GM19043 (cell line): ENCODE data around the gene PXYLP1.
"Not testable (repeated sequence)": the region's sequence is repeated elsewhere in the genome, so short reads cannot be mapped to it uniquely, and the experiment has no call there.

Source experiments
- ATAC-seq: cut with Tn5 transposase; IDR thresholded peaks from one replicate; pipeline ENCODE4 v1.9.1; 2021; ENCODE audit warnings: low read depth; ENCODE audit not compliant: unreplicated experiment

Gene PXYLP1, protein sequence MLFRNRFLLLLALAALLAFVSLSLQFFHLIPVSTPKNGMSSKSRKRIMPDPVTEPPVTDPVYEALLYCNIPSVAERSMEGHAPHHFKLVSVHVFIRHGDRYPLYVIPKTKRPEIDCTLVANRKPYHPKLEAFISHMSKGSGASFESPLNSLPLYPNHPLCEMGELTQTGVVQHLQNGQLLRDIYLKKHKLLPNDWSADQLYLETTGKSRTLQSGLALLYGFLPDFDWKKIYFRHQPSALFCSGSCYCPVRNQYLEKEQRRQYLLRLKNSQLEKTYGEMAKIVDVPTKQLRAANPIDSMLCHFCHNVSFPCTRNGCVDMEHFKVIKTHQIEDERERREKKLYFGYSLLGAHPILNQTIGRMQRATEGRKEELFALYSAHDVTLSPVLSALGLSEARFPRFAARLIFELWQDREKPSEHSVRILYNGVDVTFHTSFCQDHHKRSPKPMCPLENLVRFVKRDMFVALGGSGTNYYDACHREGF

DNA sequence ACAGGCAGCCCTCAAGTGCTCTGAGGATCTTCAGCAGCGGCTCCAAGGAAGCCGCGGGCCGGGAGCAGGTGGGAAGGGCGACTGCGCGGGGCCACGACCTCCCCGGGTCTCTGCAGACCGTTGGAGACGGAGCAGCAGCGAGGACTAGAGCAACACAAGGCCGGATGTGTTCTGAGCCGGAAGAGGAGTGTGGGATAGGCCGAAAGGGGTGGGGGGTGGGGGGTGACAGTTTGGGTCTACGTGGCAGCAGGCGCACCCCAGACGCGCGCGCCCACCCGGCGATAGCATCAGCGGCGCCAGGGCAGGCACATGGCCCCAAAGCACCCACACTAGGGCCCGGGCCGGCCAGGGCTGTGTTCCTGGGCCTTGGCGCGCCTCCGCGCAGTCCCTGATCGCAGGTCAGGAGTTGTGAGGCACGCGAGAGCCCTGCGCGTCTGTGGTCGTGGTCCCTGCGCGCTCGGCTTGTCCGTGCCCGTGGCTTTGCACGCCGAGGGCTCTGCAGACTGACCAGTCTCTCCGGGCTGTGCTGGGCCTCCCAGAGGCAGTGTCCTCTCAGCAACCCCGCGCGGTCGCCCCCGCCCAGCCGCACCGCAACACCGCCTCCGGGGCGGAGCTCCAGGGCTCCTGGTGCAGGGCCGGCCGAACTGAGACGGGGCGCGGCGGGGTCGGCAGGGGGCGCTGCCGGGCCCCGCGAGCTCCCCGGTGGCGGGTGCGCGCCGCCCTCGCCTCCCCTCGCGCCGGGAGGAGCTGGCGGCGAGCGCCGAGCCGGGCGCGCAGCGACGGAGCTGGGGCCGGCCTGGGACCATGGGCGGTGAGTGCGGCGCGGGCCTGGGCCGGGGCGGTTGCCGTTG, at the start of gene PXYLP1:
TSS of gene PXYLP1 (plus strand) at position 725 of the 851 bp plus-strand sequence. CDS start 28,351 bp downstream, outside the sequence.
- ATAC-seq, result peak; percentile 94

DNA sequence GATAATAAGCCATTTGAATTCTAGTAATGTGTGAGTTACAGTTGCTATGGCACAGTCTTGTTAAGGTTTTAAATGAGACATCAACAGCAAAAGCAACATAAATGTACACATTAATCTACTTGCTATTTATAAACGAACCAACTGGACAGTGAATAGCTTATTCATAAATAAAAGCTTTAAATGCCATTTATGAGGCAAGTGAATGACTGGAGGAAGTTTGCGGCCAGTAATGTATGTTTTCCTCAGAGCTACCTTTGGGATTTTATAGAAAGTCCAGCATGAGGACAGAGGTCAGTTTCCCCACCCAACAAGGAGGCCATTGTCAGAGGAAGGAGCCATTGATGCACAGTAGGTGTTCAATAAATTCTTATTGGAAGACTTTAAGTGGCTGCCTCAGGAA, 48.0 kb upstream of the PXYLP1 start:
- no peak for ATAC-seq

DNA sequence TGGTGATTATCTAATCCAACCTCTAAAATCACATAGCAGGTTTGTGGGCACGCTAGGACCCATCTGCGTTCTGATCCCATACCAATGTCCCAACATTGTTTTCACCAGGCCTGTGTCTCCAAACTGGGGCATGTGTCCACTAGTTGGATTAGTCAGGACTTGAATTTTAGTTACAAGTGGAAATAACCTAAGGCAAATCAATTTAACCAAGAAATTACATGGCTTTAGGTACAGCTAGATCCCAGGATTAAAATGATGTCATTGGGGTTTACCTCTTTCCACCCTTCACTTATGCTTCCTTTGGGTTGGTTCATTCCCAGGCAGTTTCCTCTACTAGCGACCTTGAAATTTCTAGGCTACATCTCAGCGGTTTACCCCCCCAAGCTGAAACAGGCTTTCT, 47.2 kb upstream of the PXYLP1 start:
- no peak for ATAC-seq

DNA sequence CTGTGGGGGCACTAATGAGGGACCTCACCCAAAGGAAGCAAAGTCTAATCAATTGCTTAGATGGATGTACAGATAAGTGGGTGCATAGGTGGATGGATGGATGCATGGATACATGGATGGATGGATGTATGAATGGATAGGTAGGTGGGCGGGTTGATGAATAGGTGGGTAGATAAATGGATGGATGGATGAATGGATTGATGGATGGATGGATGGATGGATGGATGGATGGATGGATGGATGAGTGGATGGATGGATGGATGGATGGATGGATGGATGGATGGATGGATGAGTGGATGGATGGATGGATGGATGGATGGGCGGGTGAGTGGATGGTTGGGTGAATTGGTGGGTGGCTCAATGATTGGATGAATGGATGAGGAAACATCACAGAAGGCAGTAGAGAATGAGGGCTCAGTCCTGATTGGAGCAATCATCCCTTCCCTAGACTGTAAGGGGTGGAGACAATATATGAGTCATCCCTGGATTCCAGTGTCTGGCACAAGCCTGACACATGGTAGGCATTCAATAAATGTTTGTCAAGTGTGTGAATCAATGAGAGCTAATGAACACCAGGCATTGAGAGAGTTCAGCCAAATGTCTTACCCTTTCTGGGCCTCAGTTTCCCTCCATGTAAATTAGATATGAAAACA, 40.4 kb upstream of the PXYLP1 start:
- ATAC-seq, result no peak

DNA sequence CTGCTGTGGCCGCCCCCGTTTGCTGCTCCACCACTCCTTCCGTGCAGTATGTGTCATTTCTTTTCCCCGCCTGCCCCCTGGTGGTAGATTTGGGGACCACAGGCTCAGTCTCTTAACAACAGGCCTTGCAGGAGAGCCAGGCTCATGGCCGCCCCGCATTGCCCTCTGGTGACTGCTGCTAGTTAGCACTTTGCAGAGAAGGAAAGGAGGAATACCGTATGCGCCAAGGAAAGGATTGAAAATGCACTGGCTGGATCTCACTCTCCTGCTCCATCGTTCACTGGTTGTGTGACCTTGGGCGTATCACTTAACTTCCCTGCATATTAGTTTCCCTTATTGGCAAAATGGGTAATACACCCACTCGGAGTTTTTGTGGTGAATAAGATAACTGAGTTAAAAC, 39.3 kb upstream of the PXYLP1 start:
- peak; percentile 100 for ATAC-seq

DNA sequence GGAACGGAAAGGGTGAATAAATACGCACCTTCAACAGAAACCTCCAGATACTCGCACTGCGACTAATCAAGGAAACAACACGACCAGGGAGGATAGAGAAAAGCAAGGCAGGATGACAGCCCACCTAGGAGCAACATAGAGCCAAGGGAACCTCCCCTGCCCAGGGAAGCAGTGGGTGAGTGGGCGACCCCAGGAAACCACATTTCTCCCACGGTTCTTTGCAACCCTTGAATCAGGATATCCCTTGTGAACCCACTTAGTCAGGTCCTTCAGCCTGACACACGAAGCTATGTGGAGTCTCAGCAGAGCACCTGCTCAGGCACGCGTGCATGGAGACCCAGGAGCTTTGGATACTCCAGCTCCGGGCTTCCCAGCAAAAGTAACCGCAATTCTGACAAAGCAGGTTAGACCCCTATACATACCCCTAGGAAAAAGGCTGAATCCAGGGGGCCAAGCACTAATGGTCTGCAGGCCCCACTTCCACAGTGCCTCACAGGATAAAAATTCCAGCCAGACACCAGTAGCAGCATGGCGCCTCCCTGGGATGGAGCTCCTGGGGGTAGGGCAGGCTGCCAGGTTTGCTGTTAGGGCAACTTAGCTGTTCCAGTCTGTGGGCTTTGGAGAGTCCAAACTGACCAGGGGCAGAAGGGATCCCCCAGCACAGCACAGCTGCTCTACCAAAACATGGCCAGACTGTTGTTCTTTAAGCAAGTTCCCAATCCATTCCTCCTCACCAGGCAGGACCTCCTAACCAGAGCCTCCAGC, 38.4 kb upstream of the PXYLP1 start:
- ATAC-seq, result no peak

DNA sequence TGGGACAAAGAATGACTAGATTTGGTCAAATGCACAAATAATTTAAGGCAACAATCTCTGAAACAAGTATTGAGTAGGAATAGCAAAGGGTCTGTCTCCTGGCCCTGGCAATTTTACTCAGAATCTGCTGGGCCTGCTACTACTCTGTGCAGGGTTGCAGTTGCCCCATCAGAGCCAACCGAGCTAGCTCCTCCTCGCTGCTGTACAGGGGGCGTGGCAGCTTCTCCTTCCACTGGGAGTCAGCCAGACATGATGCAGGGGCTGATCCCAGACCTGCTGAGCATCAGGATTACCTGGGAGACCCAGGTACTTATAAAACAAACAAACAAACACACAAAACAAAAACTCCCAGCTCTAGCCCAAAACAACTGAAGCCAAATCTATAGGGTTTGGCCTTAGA, 30.5 kb upstream of the PXYLP1 start:
- ATAC-seq, result no peak

DNA sequence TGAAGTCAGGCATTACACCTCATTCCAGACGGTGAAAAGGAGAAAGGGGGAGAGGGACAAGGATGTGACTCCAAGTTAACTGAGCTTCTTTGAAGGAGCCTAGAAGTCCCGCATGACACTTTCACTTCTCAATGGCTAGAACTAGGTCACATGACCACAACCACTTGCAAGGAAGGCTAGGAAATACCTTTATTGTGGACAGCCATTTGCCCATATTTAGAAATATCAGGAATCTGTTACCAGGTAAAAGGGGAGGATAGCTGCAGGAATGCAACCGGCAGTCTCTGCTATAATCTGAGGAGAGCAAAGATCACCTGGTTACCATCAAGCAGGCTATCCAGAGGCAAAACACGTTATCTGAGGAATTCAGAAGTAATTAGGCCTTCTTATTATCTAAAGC, 28.9 kb upstream of the PXYLP1 start:
- no peak for ATAC-seq

DNA sequence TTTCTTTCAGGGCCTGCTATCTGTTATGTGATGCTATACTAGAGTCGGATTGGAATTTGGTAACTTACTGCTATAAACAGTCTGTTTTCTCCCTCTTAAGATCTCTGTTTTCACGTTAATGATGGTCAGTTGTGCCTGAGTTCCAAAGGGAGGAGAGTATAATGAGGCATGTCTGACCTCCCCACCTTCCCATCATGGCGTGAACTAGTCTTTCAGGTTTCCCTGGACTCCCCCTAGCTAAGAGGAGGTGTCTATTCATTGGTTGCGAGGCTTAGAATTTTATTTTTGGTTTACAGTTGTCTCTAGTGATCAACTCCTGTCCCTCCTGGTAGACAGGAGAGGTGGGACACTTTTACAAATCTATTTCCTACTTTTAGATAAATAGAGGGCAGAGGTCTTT, 27.8 kb upstream of the PXYLP1 start:
- no peak for ATAC-seq

DNA sequence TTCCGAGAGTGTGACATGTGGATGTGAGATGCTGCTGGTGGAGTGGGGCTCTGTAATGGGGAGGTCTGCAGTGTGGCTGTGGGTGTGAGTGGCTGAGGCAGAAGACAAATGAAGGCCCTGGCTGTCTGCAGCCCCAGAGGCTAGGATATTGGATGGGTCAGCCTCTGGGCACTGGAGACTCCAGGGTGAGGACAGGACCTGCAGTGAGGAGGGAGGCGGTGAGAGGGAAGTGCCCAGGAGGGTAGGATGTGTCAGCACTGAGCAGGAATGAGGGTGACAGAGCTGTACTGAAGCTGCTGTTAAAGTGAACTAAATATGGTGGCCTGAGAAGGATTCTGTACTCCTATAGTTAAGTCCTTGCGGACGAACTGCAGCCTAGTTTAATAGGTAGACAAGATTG, 27.3 kb upstream of the PXYLP1 start:
- ATAC-seq, result no peak

DNA sequence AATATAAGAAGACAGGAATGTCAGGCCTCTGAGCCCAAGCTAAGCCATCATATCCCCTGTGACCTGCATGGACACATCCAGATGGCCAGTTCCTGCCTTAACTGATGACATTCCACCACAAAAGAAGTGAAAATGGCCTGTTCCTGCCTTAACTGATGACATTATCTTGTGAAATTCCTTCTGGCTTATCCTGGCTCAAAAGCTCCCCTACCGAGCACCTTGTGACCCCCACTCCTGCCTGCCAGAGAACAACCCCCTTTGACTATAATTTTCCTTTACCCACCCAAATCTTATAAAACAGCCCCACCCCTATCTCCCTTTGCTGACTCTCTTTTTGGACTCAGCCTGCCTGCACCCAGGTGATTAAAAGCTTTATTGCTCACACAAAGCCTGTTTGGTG, 20.3 kb upstream of the PXYLP1 start:
- ATAC-seq, result not testable (repeated sequence)

DNA sequence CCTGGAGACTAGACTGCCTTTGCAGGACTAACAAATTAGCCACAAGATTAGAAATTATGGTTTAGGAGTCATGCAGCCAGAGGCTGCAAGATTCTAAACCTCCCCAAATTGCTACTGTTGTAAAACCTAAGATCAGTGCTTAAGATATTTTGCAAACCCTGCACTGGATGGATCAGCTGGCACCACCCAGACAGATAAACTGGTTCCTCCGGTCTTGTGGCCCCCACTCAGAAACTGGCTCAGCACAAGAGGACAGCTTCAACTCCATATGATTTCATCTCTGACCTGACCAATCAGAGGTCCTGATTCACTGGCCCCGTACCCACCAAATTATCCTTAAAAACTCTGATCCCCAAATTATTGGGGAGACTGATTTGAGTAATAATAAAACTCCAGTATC, 19.5 kb upstream of the PXYLP1 start:
- no peak for ATAC-seq

DNA sequence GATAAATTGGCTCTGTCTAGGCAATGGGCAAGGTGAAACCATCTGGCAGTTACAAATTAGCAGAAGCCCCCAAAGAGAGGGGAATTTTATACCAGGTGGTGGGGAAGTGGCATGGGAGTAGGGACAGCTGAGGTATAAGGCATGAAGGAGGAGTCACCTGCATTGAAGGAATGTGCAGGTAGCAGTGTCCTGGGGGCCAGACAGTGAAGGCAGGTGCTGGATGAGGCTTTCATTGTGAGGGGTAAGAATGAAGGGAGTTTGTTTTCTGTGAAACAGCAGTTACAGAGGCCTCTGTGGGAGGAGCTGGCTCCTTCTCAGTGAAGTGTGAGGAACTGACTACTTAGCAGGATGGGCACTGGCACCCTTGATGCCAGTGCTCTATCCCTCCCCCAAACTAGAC, 19.1 kb upstream of the PXYLP1 start:
- ATAC-seq, result no peak

DNA sequence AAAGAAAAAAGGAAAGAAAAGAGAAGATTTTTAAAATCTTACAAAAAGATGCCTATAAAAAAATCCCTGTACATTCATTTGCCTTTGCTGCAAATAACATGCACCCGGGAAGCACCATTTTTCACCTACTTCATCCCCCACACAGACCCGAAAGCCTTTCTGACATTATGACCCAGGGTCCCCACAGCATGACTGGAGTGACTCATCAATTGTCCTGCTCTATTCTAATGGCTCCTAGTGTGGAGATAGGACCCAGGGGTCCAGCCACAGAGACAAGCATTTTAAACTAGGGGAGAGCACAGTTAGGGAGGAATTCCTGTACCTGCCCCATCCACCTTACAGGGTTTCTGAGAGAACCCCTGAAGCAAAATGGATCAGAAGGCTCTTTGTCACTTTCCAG, 14.7 kb upstream of the PXYLP1 start:
- no peak for ATAC-seq

DNA sequence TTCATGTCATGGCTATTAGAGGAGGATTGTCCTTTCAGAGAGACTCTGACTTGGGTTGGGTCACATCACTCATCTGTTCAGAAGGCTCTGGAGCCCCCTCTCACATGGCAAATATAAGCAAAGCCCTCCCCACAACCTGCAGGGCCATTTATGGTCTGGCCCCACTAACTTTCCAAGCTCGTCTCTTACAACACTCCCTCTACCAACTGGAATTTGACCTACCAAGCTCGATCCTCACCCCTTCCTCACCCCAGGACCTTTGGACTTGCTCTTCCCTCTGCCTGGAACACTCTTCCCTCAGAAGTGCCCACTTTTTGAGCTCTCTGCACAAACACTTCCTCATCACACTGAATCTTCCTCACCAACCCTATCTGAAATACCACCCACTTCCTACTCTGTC, 14.2 kb upstream of the PXYLP1 start:
- no peak for ATAC-seq

DNA sequence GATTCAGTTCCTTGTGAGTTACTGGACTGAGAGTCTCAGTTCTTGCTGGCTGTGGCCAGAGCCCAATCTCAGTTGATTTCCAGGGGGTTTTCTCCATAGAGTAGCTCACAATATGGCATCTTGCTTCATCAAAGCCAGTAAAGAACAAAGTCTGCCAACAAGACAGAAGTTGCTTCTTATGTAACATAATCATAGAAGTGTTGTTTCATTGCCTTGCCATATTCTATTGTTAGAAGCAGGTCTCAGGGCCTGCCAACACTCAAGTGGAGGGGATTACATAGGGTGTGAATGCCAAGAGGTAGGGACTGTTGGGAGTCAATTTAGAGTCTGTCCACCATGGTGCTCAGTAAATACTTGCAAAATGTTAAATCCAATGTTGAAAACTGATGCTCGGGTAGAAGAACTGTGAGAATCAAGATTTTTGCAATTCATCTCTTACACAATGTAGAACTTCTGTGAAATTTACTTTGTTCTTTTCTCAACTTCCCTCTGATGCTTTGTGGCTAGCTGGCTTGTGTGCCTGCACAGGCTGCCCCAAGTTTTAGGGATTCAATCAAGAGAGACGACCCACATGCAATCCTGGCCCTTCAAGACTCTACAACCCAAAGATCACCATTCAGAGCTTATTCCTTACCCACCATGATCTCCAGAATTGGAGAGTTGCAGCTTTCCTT, 13.3 kb upstream of the PXYLP1 start:
- ATAC-seq, result no peak

DNA sequence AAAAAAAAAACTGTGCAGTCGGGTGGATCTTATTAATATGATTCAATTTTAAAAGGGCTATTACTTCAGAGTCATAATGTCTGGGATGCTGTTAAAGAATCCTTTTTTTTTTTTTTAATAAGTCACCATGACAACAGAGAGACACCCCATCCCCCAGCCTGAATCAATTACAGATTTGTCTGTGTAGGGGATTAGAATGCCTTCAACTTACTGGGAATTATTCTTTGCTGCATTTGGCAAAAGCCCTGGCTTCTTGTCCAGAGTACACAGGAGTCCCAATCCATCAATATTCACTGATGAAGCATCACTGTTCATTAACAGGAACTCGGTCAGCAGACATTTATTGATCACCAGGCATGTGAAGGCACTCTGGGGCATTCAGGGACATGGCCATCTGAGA, 12.7 kb upstream of the PXYLP1 start:
- ATAC-seq, result no peak

DNA sequence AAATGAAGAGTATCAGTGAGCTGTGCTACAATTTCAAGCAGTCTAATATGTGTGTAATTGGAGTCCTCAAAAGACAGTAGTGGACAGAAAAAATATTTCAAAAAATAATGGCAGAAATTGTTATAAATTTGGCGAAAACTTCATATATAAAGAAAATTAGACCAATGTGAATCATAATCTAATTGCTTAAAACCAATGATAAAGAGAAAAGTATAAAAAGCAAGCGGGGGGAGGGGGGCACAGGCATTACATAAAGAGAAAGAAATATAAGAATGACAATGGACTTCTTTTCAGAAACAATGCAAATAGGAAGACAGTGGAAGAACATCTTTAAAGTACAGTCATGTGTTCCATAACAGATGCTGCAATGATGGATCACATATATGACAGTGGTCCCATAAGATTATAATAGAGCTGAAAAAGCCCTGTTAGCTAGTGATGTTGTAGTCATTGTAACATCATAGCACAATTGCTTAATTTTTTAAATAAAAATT, 7.9 kb upstream of the PXYLP1 start:
- ATAC-seq, result no peak

DNA sequence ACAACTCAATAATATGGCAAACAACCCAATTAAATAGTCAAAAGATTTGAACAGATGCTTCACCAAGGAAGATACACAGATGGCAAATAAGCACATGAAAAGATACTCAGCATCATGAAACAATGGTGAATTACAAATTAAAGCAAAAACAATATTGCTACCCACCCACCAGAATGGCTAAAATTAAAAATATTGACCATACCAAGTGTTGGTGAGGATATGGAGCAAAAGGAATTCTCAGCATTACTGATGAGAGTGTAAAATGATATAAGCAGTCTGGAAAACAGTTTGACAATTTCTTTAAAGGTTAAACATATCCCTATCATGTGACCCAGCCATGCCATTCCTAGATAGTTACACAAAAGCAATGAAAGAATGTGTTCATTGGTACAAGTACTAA, 5.7 kb upstream of the PXYLP1 start:
- no peak for ATAC-seq

DNA sequence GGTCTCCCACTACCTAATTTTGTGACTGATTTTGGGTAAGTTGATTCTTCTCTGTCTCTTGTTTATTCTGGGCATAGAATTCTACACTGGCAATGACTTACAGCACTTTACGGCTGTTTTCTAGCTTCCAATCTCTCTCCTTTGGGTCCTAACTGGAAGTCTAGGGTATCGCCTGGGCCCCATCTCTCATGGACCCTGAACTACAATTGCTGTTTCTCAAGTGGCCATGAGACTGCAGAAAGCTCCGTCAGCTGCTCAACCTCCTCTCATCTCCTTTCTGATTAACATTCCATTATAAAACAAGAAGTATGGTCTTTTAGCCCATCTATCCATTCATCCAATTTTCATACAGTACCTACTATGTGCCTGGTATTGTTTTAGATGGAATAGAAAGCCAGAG, 4.4 kb upstream of the PXYLP1 start:
- no peak for ATAC-seq
